ENCODE results near the gene NDOR1.
"Not testable (repeated sequence)": the region's sequence is repeated elsewhere in the genome, so short reads cannot be mapped to it uniquely, and the experiment has no call there.

Gene NDOR1

DNA sequence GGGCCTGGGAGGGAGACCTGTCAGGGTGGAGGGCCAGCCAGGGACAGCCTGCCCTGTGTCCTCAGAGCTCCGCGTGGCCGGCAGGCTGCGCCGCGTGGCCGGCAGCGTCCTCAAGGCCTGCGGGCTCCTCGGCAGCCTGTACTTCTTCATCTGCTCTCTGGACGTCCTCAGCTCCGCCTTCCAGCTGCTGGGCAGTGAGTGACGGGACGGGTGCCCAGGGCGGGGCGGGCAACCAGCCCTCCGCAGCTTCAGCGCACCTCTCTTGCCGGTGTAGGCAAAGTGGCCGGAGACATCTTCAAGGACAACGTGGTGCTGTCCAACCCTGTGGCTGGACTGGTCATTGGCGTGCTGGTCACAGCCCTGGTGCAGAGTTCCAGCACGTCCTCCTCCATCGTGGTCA lies 27.0 kb downstream of the NDOR1 start:
- no peak for DNase-seq (ENCODE audit: low spot score)

- no peak for DNase-seq (ENCODE audit: low spot score)
These were observed 27.9 kb downstream of the NDOR1 start for GRCh38 chr9:137233143-137233980.

DNA sequence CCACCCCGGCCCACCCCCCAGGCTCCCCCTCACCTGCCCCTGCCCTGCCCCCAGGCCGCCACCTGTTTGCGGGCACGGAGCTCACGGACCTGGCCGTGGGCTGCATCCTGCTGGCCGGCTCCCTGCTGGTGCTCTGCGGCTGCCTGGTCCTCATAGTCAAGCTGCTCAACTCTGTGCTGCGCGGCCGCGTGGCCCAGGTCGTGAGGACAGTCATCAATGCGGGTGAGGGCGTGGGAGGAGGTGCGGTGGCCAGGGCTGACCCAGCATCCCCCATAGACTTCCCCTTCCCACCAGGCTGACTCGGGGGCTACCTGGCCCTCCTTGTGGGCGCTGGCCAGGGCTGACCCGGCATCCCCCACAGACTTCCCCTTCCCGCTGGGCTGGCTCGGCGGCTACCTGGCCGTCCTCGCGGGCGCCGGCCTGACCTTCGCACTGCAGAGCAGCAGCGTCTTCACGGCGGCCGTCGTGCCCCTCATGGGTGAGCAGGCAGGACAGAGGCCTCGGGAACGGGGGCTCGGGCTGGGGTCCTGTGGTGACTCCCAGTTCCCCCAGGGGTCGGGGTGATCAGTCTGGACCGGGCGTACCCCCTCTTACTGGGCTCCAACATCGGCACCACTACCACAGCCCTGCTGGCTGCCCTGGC lies 28.7 kb downstream of the NDOR1 start:
- no peak for DNase-seq (ENCODE audit: low spot score)

DNA sequence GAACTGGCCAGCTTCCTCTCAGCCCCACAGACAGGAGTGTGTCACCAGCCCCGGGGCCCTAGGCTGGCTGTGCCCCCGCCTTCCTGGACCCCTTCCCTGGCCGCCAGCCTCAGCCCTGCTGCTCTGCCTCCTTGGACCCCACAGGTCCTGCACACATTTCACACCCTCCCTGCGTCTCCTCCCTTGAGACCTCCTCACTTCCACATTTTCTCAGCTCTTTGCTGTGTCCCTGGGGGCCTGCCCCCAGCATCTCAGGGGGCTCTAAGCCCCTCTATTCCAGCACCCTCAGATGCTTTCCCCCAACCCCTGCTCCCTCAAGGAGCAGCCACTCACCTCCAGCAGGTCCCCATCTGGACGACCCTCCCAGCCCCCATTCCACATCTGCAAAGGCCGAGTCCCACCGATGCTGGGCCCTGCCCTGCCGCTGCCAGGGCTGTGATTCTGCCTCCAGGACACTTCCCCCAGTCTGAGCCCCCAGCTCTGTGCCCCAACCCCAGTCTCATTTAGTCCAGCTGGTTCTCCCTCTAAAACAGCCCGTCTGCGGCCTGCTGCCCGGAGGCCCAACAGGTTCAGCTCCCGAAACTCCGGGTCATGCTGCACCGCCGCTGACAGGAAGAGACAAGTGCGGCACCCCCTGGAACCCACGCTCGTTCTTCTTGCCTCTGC lies 29.4 kb downstream of the NDOR1 start:
- DNase-seq (ENCODE audit: low spot score) = no peak

DNA sequence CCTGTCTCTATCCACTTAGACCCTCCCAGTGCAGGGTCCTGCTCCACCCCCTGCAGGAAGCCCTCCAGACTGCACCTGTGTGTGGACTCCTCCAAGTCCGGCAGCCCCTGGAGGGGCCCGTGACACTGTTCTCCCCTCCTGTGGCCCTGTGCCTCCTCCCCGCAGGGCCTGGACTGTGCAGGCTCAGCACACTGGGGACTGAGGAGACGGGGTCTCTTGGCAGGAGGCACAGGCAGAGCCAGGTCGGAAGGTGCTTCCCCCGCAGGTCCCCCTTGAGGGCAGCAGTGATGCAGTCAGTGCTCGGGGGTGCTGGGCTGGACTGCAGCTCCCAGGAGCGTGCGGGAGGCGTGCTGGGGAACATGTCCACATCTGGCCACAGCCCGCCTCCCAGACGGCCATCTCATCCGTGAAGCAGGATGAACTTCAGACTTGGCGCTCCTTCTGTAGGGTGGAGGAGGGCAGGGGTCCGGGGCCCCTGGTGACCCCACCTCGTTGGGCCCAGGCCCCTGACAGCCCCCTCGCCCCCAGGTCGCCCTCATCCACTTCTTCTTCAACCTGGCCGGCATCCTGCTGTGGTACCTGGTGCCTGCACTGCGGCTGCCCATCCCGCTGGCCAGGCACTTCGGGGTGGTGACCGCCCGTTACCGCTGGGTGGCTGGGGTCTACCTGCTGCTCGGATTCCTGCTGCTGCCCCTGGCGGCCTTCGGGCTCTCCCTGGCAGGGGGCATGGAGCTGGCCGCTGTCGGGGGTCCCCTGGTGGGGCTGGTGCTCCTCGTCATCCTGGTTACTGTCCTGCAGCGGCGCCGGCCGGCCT lies 30.1 kb downstream of the NDOR1 start:
- DNase-seq (ENCODE audit: low spot score) = no peak

- peak; percentile 72 for DNase-seq (ENCODE audit: low spot score)
These were observed 30.9 kb downstream of the NDOR1 start for GRCh38 chr9:137236238-137236935.

- no peak for DNase-seq (ENCODE audit: low spot score)
These were observed 31.5 kb downstream of the NDOR1 start for GRCh38 chr9:137236936-137237421.

DNA sequence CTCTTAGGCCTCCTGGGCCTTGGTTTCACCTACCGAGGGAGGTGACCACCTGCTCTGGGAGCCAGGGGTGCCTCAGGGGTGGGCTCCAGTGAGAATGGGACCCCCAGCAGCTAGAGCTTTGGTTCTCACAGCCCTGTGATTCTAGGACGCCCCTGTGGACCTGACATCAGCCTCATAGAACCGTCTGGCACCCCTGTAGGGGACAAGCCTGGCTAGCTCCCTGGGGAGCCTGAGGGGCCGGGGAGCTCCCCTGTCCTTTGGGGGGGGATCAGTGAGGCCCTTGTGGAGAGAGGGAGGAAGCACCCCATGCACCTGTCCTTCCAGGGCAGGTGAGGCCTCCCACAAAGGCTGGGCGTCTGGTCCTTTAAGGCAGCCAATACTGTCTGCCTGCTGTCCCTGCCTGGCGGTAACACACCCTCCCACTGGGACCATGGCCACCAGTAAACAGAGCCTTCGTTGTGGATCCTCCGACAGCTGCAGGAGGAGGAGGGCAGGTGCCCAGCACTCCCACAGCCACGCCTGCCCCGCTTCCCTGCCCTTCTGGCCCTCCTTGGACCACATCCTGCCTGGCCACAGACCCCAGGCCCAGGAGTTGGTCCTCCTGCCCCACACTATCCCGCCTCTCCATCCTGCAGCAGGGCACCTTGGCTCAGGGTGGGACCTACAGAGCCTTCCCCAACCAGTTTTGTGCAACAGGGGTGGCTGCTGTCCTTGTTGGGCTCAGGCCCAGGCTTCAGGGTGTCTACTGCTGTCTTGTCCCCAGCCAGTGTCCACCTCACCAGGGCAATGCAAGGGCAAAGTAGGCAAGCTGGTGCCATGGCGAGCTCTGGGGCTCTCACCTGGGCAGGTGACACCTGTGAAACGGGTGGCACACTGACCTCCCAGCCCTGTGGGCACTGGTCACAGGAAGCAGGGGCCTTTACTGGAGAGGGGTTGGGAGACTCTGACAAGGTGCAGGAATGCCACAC lies 32.5 kb downstream of the NDOR1 start:
- DNase-seq (ENCODE audit: low spot score) = peak; percentile 92

- not testable (repeated sequence) for DNase-seq (ENCODE audit: low spot score)
These were observed 34.2 kb downstream of the NDOR1 start for GRCh38 chr9:137239541-137240200.

- DNase-seq (ENCODE audit: low spot score) = peak; percentile 82
These were observed 34.9 kb downstream of the NDOR1 start for GRCh38 chr9:137240318-137240840.

- DNase-seq (ENCODE audit: low spot score) = peak; percentile 100
These were observed 35.5 kb downstream of the NDOR1 start, which contains the start of gene TUBB4B for GRCh38 chr9:137240841-137241489. TSS of gene TUBB4B (plus strand) at chr9:137241287. CDS start at chr9:137241361, 74 bp downstream.

GRCh38 chr9:137241490-137242268 lies 36.2 kb downstream of the NDOR1 start:
- no peak for DNase-seq (ENCODE audit: low spot score)

DNA sequence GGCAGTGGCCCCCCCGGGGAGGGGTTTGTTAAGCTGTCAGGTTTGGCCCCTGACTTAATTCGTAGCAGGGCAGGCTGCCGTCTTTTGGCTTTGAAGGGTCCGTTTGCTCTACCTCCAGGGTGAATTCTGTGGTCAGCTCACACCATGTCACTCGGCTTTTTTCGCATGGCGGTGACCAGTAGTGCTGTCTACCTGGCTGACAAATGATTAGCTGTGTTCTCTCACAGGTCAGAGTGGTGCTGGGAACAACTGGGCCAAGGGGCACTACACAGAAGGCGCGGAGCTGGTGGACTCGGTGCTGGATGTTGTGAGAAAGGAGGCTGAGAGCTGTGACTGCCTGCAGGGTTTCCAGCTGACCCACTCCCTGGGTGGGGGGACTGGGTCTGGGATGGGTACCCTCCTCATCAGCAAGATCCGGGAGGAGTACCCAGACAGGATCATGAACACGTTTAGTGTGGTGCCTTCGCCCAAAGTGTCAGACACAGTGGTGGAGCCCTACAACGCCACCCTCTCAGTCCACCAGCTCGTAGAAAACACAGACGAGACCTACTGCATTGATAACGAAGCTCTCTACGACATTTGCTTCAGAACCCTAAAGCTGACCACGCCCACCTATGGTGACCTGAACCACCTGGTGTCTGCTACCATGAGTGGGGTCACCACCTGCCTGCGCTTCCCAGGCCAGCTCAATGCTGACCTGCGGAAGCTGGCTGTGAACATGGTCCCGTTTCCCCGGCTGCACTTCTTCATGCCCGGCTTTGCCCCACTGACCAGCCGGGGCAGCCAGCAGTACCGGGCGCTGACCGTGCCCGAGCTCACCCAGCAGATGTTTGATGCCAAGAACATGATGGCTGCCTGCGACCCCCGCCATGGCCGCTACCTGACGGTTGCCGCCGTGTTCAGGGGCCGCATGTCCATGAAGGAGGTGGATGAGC lies 37.0 kb downstream of the NDOR1 start:
- DNase-seq (ENCODE audit: low spot score) = no peak

- not testable (repeated sequence) for DNase-seq (ENCODE audit: low spot score)
These were observed 37.7 kb downstream of the NDOR1 start for GRCh38 chr9:137243266-137243625.

- DNase-seq (ENCODE audit: low spot score) = no peak
These were observed 38.4 kb downstream of the NDOR1 start for GRCh38 chr9:137243626-137244485.

All from globus pallidus (tissue), 1 donor.